ENCODE measurements around the gene TMBIM6.
A peak's percentile ranks its signal among the peaks of the same experiment; 100 is the strongest.

Gene TMBIM6

DNA sequence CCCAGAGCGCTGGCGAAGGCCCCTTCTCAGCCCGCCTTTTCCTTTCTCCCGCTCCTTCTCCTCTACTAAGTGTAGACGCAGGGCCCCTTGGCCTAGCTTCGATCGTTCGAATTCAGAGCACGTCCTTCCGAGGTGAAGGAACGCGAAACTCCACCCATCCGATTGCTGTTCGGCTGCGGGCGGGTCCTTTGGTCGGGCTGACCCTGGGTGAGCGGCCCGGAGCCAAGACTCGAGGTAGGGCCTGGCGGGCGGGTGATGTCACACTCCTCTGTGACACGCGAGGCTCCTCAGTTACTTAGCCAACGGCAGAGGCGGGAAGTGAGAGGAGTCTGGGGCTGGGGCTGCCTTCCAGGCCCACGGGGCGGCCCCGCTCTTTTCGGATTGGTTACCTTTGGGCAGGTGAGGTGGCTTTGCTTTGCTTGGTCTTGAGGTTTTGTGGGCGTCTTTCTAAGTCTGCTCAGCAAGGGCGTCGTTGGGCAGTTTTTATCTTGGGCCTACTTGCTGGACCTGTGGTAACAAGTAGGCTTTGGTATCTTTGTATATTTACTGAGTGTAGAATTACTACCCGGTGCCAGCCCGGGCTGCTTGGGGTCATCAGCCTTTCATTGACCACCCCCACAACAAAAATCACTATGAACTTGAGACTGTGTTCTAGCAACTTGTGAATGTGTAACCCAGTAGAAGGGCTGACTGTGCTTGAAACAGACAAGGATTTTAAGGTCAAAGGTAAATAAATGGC is 694 bp downstream of the TMBIM6 start (continued):
- TF ChIP-seq, protein P1, sequence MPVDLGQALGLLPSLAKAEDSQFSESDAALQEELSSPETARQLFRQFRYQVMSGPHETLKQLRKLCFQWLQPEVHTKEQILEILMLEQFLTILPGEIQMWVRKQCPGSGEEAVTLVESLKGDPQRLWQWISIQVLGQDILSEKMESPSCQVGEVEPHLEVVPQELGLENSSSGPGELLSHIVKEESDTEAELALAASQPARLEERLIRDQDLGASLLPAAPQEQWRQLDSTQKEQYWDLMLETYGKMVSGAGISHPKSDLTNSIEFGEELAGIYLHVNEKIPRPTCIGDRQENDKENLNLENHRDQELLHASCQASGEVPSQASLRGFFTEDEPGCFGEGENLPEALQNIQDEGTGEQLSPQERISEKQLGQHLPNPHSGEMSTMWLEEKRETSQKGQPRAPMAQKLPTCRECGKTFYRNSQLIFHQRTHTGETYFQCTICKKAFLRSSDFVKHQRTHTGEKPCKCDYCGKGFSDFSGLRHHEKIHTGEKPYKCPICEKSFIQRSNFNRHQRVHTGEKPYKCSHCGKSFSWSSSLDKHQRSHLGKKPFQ (tag by site-specific recombination; IDR thresholded peaks at IDR 0.05) = no peak
- TF ChIP-seq ZNF302 (tag by site-specific recombination; IDR thresholded peaks at IDR 0.05; ENCODE audit: low read depth) (no peak), SALL2 (tag by site-specific recombination; IDR thresholded peaks at IDR 0.05; ENCODE audit: borderline replicate concordance) (no peak), ZNF548 (tag by site-specific recombination; IDR thresholded peaks at IDR 0.05) (no peak), ZNF23 (tag by site-specific recombination; IDR thresholded peaks at IDR 0.05; ENCODE audit: borderline replicate concordance) (no peak), ZNF157 (tag by site-specific recombination; IDR thresholded peaks at IDR 0.05) (no peak), ZBTB44 (tag by site-specific recombination; IDR thresholded peaks at IDR 0.05) (no peak), ZBTB21 (tag by site-specific recombination; IDR thresholded peaks at IDR 0.05) (peak; percentile 77), SP3 (tag by site-specific recombination; IDR thresholded peaks at IDR 0.05) (peak; percentile 17; the same call in 1 of the 2 replicates), ZNF292 (tag by site-specific recombination; IDR thresholded peaks at IDR 0.05; ENCODE audit: borderline replicate concordance, low read depth) (no peak), TRIM28 (IDR thresholded peaks at IDR 0.05; ENCODE audit: borderline replicate concordance, low read length) (no peak), ZNF654 (tag by site-specific recombination; IDR thresholded peaks at IDR 0.05; ENCODE audit: low read depth) (no peak), ZNF133 (tag by site-specific recombination; IDR thresholded peaks at IDR 0.05) (no peak), OSR2 (tag by site-specific recombination; IDR thresholded peaks at IDR 0.05) (no peak), ZNF10 (tag by site-specific recombination; IDR thresholded peaks at IDR 0.05) (no peak), ZNF707 (tag by site-specific recombination; IDR thresholded peaks at IDR 0.05) (no peak), ATF2 (tag by site-specific recombination; IDR thresholded peaks at IDR 0.05; ENCODE audit: low read depth) (peak; percentile 79), ZNF324 (tag by site-specific recombination; IDR thresholded peaks at IDR 0.05) (no peak; the same call in 1 of the 2 replicates), WT1 (tag by site-specific recombination; IDR thresholded peaks at IDR 0.05) (no peak), ZNF600 (tag by site-specific recombination; IDR thresholded peaks at IDR 0.05) (no peak), SETDB1 (IDR thresholded peaks at IDR 0.05; ENCODE audit: insufficient read length, low read length) (no peak), ZNF777 (tag by site-specific recombination; IDR thresholded peaks at IDR 0.05; ENCODE audit: borderline replicate concordance) (no peak)
- TF ChIP-seq, protein P2, sequence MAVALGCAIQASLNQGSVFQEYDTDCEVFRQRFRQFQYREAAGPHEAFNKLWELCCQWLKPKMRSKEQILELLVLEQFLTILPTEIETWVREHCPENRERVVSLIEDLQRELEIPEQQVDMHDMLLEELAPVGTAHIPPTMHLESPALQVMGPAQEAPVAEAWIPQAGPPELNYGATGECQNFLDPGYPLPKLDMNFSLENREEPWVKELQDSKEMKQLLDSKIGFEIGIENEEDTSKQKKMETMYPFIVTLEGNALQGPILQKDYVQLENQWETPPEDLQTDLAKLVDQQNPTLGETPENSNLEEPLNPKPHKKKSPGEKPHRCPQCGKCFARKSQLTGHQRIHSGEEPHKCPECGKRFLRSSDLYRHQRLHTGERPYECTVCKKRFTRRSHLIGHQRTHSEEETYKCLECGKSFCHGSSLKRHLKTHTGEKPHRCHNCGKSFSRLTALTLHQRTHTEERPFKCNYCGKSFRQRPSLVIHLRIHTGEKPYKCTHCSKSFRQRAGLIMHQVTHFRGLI (tag by site-specific recombination; IDR thresholded peaks at IDR 0.05) = peak; percentile 53; the same call in 1 of the 2 replicates
- TF ChIP-seq, protein P3, sequence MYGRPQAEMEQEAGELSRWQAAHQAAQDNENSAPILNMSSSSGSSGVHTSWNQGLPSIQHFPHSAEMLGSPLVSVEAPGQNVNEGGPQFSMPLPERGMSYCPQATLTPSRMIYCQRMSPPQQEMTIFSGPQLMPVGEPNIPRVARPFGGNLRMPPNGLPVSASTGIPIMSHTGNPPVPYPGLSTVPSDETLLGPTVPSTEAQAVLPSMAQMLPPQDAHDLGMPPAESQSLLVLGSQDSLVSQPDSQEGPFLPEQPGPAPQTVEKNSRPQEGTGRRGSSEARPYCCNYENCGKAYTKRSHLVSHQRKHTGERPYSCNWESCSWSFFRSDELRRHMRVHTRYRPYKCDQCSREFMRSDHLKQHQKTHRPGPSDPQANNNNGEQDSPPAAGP (tag by site-specific recombination; IDR thresholded peaks at IDR 0.05) = 0 out of 2 replicates have a peak, but pooled peaks have one; percentile 37
